ENCODE results near the gene GBE1.
"Not testable (repeated sequence)": the region's sequence is repeated elsewhere in the genome, so short reads cannot be mapped to it uniquely, and the experiment has no call there.

The GBE1 gene

GRCh38 chr3:81764002-81764401 is 2.6 kb upstream of the GBE1 start:
- Histone ChIP-seq H2AFZ (ENCODE audit: low read depth, low read length) (no peak overlapping the region), H3K4me2 (ENCODE audit: low read length) (no peak overlapping the region)

GRCh38 chr3:81763001-81763400 is 1.6 kb upstream of the GBE1 start:
- Histone ChIP-seq H3K36me3 (replicated peaks; ENCODE audit: low read depth, low read length) (peaks cover 21% of the 10 kb centered on the region), H4K20me1 (ENCODE audit: insufficient read depth, low read length) (no peaks in the 10 kb centered on the region), H2AFZ (ENCODE audit: low read depth, low read length) (no peak overlapping the region), H3K27ac (ENCODE audit: low read length) (no peak overlapping the region), H3K4me2 (ENCODE audit: low read length) (no peak overlapping the region), H3K9ac (ENCODE audit: low read length) (no peak overlapping the region), H3K4me3 (ENCODE audit: low read length) (no peak overlapping the region), H3K9me3 (ENCODE audit: insufficient read depth, low read length) (no peaks in the 10 kb centered on the region), H3K4me1 (ENCODE audit: low read length) (peaks cover 24% of the 10 kb centered on the region), H3K27me3 (ENCODE audit: low read depth, low read length) (no peaks in the 10 kb centered on the region), H3K79me2 (ENCODE audit: low read length) (peaks cover 4% of the 10 kb centered on the region; the same call in 1 of the 2 replicates)
- TF ChIP-seq, protein P1, sequence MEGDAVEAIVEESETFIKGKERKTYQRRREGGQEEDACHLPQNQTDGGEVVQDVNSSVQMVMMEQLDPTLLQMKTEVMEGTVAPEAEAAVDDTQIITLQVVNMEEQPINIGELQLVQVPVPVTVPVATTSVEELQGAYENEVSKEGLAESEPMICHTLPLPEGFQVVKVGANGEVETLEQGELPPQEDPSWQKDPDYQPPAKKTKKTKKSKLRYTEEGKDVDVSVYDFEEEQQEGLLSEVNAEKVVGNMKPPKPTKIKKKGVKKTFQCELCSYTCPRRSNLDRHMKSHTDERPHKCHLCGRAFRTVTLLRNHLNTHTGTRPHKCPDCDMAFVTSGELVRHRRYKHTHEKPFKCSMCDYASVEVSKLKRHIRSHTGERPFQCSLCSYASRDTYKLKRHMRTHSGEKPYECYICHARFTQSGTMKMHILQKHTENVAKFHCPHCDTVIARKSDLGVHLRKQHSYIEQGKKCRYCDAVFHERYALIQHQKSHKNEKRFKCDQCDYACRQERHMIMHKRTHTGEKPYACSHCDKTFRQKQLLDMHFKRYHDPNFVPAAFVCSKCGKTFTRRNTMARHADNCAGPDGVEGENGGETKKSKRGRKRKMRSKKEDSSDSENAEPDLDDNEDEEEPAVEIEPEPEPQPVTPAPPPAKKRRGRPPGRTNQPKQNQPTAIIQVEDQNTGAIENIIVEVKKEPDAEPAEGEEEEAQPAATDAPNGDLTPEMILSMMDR (IDR thresholded peaks at IDR 0.05; ENCODE audit: low read depth, low read length): no peak
- no peak for TF ChIP-seq EZH2phosphoT487 (IDR thresholded peaks at IDR 0.05; ENCODE audit: low read depth)

More at GRCh38 chr3:81764002-81764401, 2.6 kb upstream of the GBE1 start:
- Histone ChIP-seq H3K79me2 (ENCODE audit: low read length) (peaks cover 4% of the 10 kb centered on the region; the same call in 1 of the 2 replicates), H3K9me3 (ENCODE audit: insufficient read depth, low read length) (no peaks in the 10 kb centered on the region), H3K4me3 (ENCODE audit: low read length) (no peak overlapping the region), H3K36me3 (replicated peaks; ENCODE audit: low read depth, low read length) (peaks cover 13% of the 10 kb centered on the region), H3K9ac (ENCODE audit: low read length) (no peak overlapping the region), H4K20me1 (ENCODE audit: insufficient read depth, low read length) (no peaks in the 10 kb centered on the region), H3K27ac (ENCODE audit: low read length) (no peak overlapping the region), H3K27me3 (ENCODE audit: low read depth, low read length) (no peaks in the 10 kb centered on the region), H3K4me1 (ENCODE audit: low read length) (peaks cover 24% of the 10 kb centered on the region)
- TF ChIP-seq, protein P1 (IDR thresholded peaks at IDR 0.05; ENCODE audit: low read depth, low read length): no peak
- TF ChIP-seq EZH2phosphoT487 (IDR thresholded peaks at IDR 0.05; ENCODE audit: low read depth): no peak

DNA sequence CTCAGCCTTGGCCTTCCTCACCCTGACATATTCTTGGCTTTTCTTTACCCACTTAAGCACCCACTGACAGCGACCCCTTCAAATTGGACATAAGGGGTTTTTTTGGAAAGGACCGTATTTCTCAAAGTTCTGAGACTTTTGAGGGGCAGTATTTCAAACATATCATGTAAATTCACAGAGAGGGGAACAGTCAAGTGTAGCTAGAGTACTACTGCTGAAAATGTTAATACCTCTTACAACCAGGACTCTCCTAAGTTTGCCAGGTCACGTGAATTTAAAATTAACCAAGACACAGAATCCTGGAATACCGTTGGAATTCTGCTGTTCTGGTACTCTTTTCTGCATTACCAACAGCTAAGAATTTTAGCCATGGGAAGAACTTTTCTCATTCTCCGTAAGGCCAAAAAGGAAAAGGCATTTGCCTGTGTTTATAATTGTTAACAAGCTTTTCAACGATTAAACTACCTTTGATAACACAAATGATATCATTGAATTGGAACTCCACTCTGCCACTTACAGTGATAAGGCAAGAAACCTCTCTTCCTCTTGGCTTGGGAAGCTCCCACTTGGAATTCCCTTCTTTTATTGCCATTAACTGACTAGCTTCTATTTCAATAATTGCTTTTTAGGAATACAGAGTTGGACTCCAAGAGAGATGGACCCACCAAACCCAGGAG is 597 bp upstream of the GBE1 start:
- H3K79me2 ChIP-seq (ENCODE audit: low read length): peaks cover 4% of the 10 kb centered on the region; the same call in 1 of the 2 replicates
- no peaks in the 10 kb centered on the region for H3K27me3 ChIP-seq (ENCODE audit: low read depth, low read length)
- peak overlapping the region; percentile 81 for H3K4me2 ChIP-seq (ENCODE audit: low read length)
- peaks cover 30% of the 10 kb centered on the region for H3K36me3 ChIP-seq (replicated peaks; ENCODE audit: low read depth, low read length)
- H3K4me1 ChIP-seq (ENCODE audit: low read length): peaks cover 24% of the 10 kb centered on the region
- TF ChIP-seq, protein P1 (IDR thresholded peaks at IDR 0.05; ENCODE audit: low read depth, low read length): no peak
- TF ChIP-seq EZH2phosphoT487 (IDR thresholded peaks at IDR 0.05; ENCODE audit: low read depth): no peak
- H3K27ac ChIP-seq (ENCODE audit: low read length): peak overlapping the region; percentile 83
- peak overlapping the region; percentile 82 for H3K9ac ChIP-seq (ENCODE audit: low read length)
- H3K4me3 ChIP-seq (ENCODE audit: low read length): peak overlapping the region; percentile 80
- peak overlapping the region; percentile 91 for H2AFZ ChIP-seq (ENCODE audit: low read depth, low read length)
- no peaks in the 10 kb centered on the region for H4K20me1 ChIP-seq (ENCODE audit: insufficient read depth, low read length)
- no peaks in the 10 kb centered on the region for H3K9me3 ChIP-seq (ENCODE audit: insufficient read depth, low read length)

DNA sequence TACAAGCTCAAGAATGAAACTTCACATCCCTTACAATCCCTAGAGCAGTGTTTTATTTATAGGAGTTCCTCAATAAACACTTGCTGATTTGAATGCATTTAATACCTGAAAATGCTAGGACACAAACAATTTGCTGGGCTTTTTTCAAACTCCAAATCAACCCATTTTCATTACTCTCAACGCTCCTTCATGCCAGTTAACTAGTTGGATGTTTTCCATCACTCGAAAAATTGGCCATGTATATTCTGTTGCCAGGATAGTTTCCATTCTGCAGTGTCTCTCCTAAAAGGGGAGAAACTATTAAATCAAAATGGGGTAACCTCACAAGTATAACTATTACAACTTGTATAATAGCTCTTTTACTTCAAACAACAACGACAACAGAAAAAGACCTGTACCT is 1.2 kb downstream of the GBE1 start:
- no peaks in the 10 kb centered on the region for H3K27me3 ChIP-seq (ENCODE audit: low read depth, low read length)
- H4K20me1 ChIP-seq (ENCODE audit: insufficient read depth, low read length): no peaks in the 10 kb centered on the region
- H2AFZ ChIP-seq (ENCODE audit: low read depth, low read length): peak overlapping the region; percentile 91
- no peak for TF ChIP-seq EZH2phosphoT487 (IDR thresholded peaks at IDR 0.05; ENCODE audit: low read depth)
- TF ChIP-seq, protein P1 (IDR thresholded peaks at IDR 0.05; ENCODE audit: low read depth, low read length): no peak
- peaks cover 4% of the 10 kb centered on the region; the same call in 1 of the 2 replicates for H3K79me2 ChIP-seq (ENCODE audit: low read length)
- peak overlapping the region; percentile 80 for H3K4me3 ChIP-seq (ENCODE audit: low read length)
- peaks cover 22% of the 10 kb centered on the region for H3K4me1 ChIP-seq (ENCODE audit: low read length)
- peak overlapping the region; percentile 82 for H3K9ac ChIP-seq (ENCODE audit: low read length)
- peak overlapping the region; percentile 83; the same call in 1 of the 2 replicates for H3K27ac ChIP-seq (ENCODE audit: low read length)
- H3K4me2 ChIP-seq (ENCODE audit: low read length): peak overlapping the region; percentile 81
- no peaks in the 10 kb centered on the region for H3K9me3 ChIP-seq (ENCODE audit: insufficient read depth, low read length)
- H3K36me3 ChIP-seq (replicated peaks; ENCODE audit: low read depth, low read length): peaks cover 30% of the 10 kb centered on the region

- not testable (repeated sequence) for H3K9me3 ChIP-seq (ENCODE audit: insufficient read depth, low read length); H4K20me1 ChIP-seq (ENCODE audit: insufficient read depth, low read length); H3K9ac ChIP-seq (ENCODE audit: low read length); H3K4me2 ChIP-seq (ENCODE audit: low read length); H3K79me2 ChIP-seq (ENCODE audit: low read length); H3K27me3 ChIP-seq (ENCODE audit: low read depth, low read length); H2AFZ ChIP-seq (ENCODE audit: low read depth, low read length); H3K27ac ChIP-seq (ENCODE audit: low read length); H3K4me3 ChIP-seq (ENCODE audit: low read length)
- Histone ChIP-seq H3K4me1 (ENCODE audit: low read length) (peaks cover 17% of the 10 kb centered on the region), H3K36me3 (replicated peaks; ENCODE audit: low read depth, low read length) (peaks cover 39% of the 10 kb centered on the region)
Observed at GRCh38 chr3:81758771-81759170, 2.7 kb downstream of the GBE1 start.
